HEK293 (cell line): Measurements from ENCODE around the gene PREX1.
A peak's percentile ranks its signal among the peaks of the same experiment; 100 is the strongest.

Experiments
- CTCF ChIA-PET: fragments of 350-600 bp; formaldehyde crosslinking; extraction: SDS; loops from one replicate; lab custom pipeline; 2021; ENCODE audit warnings: antibody characterized with exemption; lab: Yijun Ruan, JAX
- POLR2A ChIA-PET: fragments of 300-600 bp; formaldehyde crosslinking; extraction: SDS; loops from one replicate; lab custom pipeline; 2020; ENCODE audit warnings: antibody characterized with exemption, inconsistent platforms; lab: Yijun Ruan, JAX
- H3K27ac ChIP-seq: fragments of 200-500 bp; sonication (Bioruptor generic); 2 replicates; pipeline ENCODE4 v1.5.1; 2014; ENCODE audit warnings: low read depth, low read length, control low read depth, inconsistent platforms; ENCODE audit errors: extremely low read depth
- H3K36me3 ChIP-seq, 2 experiments: fragments of 200-500 bp in 1 of 2; sonication (Bioruptor generic) in 1 of 2; 1 replicate in 1 of 2; 2 replicates in 1 of 2; pipeline ENCODE4 v1.5.1; 2014 to 2017; ENCODE audit warnings: inconsistent platforms in 2 of 2, low read length in 2 of 2; ENCODE audit not compliant: control insufficient read depth in 2 of 2, insufficient read depth in 1 of 2
- H3K4me1 ChIP-seq: fragments of 200-500 bp; sonication (Bioruptor generic); 2 replicates; pipeline ENCODE4 v1.5.1; 2014; ENCODE audit warnings: mild to moderate bottlenecking, low read length, inconsistent platforms; ENCODE audit not compliant: control insufficient read depth, insufficient read depth
- H3K4me3 ChIP-seq: 2 replicates; pipeline ENCODE4 v1.5.1; 2011; ENCODE audit warnings: low read depth, mild to moderate bottlenecking, control low read depth, low read length, moderate library complexity
- H3K9me3 ChIP-seq: fragments of 200-500 bp; sonication (Bioruptor generic); 2 replicates; pipeline ENCODE4 v1.5.1; 2014; ENCODE audit warnings: low read depth, low read length, inconsistent platforms; ENCODE audit not compliant: control insufficient read depth, insufficient read depth
- IKZF3 ChIP-seq: fragments of 450-650 bp; IDR thresholded peaks from 2 replicates; pipeline ENCODE4 v1.5.0; 2018; ENCODE audit warnings: missing biosample characterization, mild to moderate bottlenecking, missing genetic modification characterization, moderate library complexity
- SETDB1 ChIP-seq: IDR thresholded peaks from one replicate; pipeline ENCODE4 v1.6.1; 2017; ENCODE audit warnings: mild to moderate bottlenecking, low read length, moderate library complexity, mixed read lengths; ENCODE audit not compliant: insufficient read length
- SP3 ChIP-seq: fragments of 450-650 bp; formaldehyde crosslinking; IDR thresholded peaks from 2 replicates; pipeline ENCODE4 v1.5.1; 2016; ENCODE audit warnings: missing biosample characterization, missing genetic modification characterization
- ZBTB8A ChIP-seq: fragments of 450-650 bp; formaldehyde crosslinking; IDR thresholded peaks from 2 replicates; pipeline ENCODE4 v1.5.1; 2016; ENCODE audit warnings: missing biosample characterization, missing genetic modification characterization
- ZFP69B ChIP-seq: fragments of 450-650 bp; formaldehyde crosslinking; IDR thresholded peaks from 2 replicates; pipeline ENCODE4 v1.5.1; 2016; ENCODE audit warnings: missing biosample characterization, missing genetic modification characterization
- ZNF112 ChIP-seq: fragments of 450-650 bp; formaldehyde crosslinking; IDR thresholded peaks from 2 replicates; pipeline ENCODE4 v1.5.0; 2017; ENCODE audit warnings: missing biosample characterization, missing genetic modification characterization
- ZNF184 ChIP-seq: fragments of 450-650 bp; IDR thresholded peaks from 2 replicates; pipeline ENCODE4 v1.5.1; 2018; ENCODE audit warnings: missing biosample characterization, mild to moderate bottlenecking, missing genetic modification characterization
- ZNF2 ChIP-seq: fragments of 450-650 bp; formaldehyde crosslinking; IDR thresholded peaks from 2 replicates; pipeline ENCODE4 v1.5.1; 2016; ENCODE audit warnings: missing biosample characterization, missing genetic modification characterization
- ZNF610 ChIP-seq: fragments of 450-650 bp; formaldehyde crosslinking; IDR thresholded peaks from 2 replicates; pipeline ENCODE4 v1.5.1; 2016; ENCODE audit warnings: missing biosample characterization, missing genetic modification characterization, borderline replicate concordance
- ZNF621 ChIP-seq: fragments of 450-650 bp; formaldehyde crosslinking; IDR thresholded peaks from 2 replicates; pipeline ENCODE4 v1.5.1; 2017; ENCODE audit warnings: missing biosample characterization, missing genetic modification characterization
- ZNF626 ChIP-seq: fragments of 450-650 bp; sonication (Bioruptor Pico); formaldehyde crosslinking; IDR thresholded peaks from 2 replicates; pipeline ENCODE4 v1.5.1; 2018; ENCODE audit warnings: missing biosample characterization, missing genetic modification characterization, inconsistent platforms
- ZNF768 ChIP-seq: fragments of 450-650 bp; formaldehyde crosslinking; IDR thresholded peaks from 2 replicates; pipeline ENCODE4 v1.5.1; 2018; ENCODE audit warnings: missing biosample characterization, mild to moderate bottlenecking, missing genetic modification characterization
- TF ChIP-seq, protein P1 (sequence below): fragments of 450-650 bp; formaldehyde crosslinking; IDR thresholded peaks from 2 replicates; pipeline ENCODE4 v1.5.1; 2016; ENCODE audit warnings: missing biosample characterization, missing genetic modification characterization
- TF ChIP-seq, protein P2 (sequence below): fragments of 450-650 bp; formaldehyde crosslinking; IDR thresholded peaks from 2 replicates; pipeline ENCODE4 v1.5.1; 2016; ENCODE audit warnings: missing biosample characterization, missing genetic modification characterization
- TF ChIP-seq, protein P3 (sequence below): fragments of 450-650 bp; formaldehyde crosslinking; IDR thresholded peaks from 2 replicates; pipeline ENCODE4 v1.5.1; 2016; ENCODE audit warnings: missing biosample characterization, missing genetic modification characterization

PREX1 gene

GRCh38 chr20:48835390-48835789, 7.6 kb upstream of the PREX1 start:
- CTCF ChIA-PET = interaction anchor here (0.6 kb wide), 1 partner anchor 99 kb away, joined by 3 read pairs; no protein-coding TSS in a partner anchor
- POLR2A ChIA-PET = no interaction called here
- no peaks in the 10 kb centered on the region for H3K36me3 ChIP-seq

GRCh38 chr20:48834278-48834677, 6.5 kb upstream of the PREX1 start:
- Histone ChIP-seq H3K36me3 (no peaks in the 10 kb centered on the region), H3K4me3 (no peak overlapping the region), H3K27ac (no peak overlapping the region), H3K9me3 (no peaks in the 10 kb centered on the region), H3K4me1 (no peaks in the 10 kb centered on the region)
- POLR2A ChIA-PET = no interaction called here
- CTCF ChIA-PET = interaction anchor here (0.5 to 0.7 kb wide), 3 partner anchors 56 to 985 kb away, joined by 3 to 5 read pairs (median 4); no protein-coding TSS in a partner anchor
- TF ChIP-seq SETDB1 = no peak
- no peak for TF ChIP-seq ZBTB8A (tag by site-specific recombination)
- TF ChIP-seq SP3 = no peak
- no peak for TF ChIP-seq ZNF610 (tag by site-specific recombination)
- no peak for TF ChIP-seq ZNF2 (tag by site-specific recombination)
- no peak for TF ChIP-seq ZNF621
- TF ChIP-seq IKZF3 = no peak

More at GRCh38 chr20:48835390-48835789, 7.6 kb upstream of the PREX1 start:
- Histone ChIP-seq H3K4me1 (no peaks in the 10 kb centered on the region), H3K4me3 (no peak overlapping the region), H3K27ac (no peak overlapping the region), H3K9me3 (no peaks in the 10 kb centered on the region)
- TF ChIP-seq ZFP69B = peak; percentile 77
- no peak for TF ChIP-seq ZNF184 (tag by site-specific recombination)
- TF ChIP-seq, protein P1, sequence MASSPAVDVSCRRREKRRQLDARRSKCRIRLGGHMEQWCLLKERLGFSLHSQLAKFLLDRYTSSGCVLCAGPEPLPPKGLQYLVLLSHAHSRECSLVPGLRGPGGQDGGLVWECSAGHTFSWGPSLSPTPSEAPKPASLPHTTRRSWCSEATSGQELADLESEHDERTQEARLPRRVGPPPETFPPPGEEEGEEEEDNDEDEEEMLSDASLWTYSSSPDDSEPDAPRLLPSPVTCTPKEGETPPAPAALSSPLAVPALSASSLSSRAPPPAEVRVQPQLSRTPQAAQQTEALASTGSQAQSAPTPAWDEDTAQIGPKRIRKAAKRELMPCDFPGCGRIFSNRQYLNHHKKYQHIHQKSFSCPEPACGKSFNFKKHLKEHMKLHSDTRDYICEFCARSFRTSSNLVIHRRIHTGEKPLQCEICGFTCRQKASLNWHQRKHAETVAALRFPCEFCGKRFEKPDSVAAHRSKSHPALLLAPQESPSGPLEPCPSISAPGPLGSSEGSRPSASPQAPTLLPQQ (tag by site-specific recombination) = peak; percentile 81

DNA sequence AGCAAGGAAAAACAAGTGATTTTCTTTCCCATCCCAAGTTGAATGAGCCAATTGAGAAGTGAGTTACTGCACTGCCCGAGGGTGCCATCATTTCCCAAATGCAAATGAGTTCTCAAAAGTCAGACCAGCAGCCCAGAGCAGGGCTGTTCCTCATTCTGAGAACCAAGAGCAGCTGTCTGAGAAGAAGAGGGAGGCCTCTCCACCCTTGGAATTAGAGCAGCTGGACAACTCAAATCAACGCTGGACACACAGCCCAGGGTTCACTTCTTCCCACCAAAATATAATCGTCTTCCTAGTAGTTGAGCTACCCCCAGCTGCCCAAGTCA, 4.6 kb upstream of the PREX1 start:
- H3K36me3 ChIP-seq = no peaks in the 10 kb centered on the region
- no peak overlapping the region for H3K27ac ChIP-seq
- no peaks in the 10 kb centered on the region for H3K9me3 ChIP-seq
- H3K4me3 ChIP-seq = no peak overlapping the region
- no peaks in the 10 kb centered on the region for H3K4me1 ChIP-seq
- POLR2A ChIA-PET = no interaction called here
- TF ChIP-seq ZNF112 (no peak), ZNF768 (no peak), ZNF626 (tag by site-specific recombination) (no peak)
- TF ChIP-seq, protein P2, sequence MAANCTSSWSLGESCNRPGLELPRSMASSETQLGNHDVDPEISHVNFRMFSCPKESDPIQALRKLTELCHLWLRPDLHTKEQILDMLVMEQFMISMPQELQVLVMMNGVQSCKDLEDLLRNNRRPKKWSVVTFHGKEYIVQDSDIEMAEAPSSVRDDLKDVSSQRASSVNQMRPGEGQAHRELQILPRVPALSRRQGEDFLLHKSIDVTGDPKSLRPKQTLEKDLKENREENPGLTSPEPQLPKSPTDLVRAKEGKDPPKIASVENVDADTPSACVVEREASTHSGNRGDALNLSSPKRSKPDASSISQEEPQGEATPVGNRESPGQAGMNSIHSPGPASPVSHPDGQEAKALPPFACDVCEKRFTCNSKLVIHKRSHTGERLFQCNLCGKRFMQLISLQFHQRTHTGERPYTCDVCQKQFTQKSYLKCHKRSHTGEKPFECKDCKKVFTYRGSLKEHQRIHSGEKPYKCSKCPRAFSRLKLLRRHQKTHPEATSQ (tag by site-specific recombination) = no peak
- TF ChIP-seq, all 188 proteins: peak for 0
- CTCF ChIA-PET = interaction anchor here (0.6 to 1.1 kb wide), 2 partner anchors 74 to 174 kb away, joined by 3 to 5 read pairs; no protein-coding TSS in a partner anchor

- no peaks in the 10 kb centered on the region for H3K4me1 ChIP-seq
- H3K27ac ChIP-seq = no peak overlapping the region
- H3K4me3 ChIP-seq = no peak overlapping the region
- POLR2A ChIA-PET = no interaction called here
- CTCF ChIA-PET = interaction anchor here (0.6 kb wide), 2 partner anchors 73 to 174 kb away, joined by 3 to 4 read pairs; no protein-coding TSS in a partner anchor
- no peaks in the 10 kb centered on the region for H3K9me3 ChIP-seq
- no peaks in the 10 kb centered on the region for H3K36me3 ChIP-seq
- TF ChIP-seq, protein P3, sequence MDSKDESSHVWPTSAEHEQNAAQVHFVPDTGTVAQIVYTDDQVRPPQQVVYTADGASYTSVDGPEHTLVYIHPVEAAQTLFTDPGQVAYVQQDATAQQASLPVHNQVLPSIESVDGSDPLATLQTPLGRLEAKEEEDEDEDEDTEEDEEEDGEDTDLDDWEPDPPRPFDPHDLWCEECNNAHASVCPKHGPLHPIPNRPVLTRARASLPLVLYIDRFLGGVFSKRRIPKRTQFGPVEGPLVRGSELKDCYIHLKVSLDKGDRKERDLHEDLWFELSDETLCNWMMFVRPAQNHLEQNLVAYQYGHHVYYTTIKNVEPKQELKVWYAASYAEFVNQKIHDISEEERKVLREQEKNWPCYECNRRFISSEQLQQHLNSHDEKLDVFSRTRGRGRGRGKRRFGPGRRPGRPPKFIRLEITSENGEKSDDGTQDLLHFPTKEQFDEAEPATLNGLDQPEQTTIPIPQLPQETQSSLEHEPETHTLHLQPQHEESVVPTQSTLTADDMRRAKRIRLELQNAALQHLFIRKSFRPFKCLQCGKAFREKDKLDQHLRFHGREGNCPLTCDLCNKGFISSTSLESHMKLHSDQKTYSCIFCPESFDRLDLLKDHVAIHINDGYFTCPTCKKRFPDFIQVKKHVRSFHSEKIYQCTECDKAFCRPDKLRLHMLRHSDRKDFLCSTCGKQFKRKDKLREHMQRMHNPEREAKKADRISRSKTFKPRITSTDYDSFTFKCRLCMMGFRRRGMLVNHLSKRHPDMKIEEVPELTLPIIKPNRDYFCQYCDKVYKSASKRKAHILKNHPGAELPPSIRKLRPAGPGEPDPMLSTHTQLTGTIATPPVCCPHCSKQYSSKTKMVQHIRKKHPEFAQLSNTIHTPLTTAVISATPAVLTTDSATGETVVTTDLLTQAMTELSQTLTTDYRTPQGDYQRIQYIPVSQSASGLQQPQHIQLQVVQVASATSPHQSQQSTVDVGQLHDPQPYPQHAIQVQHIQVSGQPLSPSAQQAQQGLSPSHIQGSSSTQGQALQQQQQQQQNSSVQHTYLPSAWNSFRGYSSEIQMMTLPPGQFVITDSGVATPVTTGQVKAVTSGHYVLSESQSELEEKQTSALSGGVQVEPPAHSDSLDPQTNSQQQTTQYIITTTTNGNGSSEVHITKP = 0 out of 2 replicates have a peak, but pooled peaks have one; percentile 10
Observed at GRCh38 chr20:48831718-48832404, 4.1 kb upstream of the PREX1 start.
